Upper lobe of right lung (tissue), 1 donor: Measurements from ENCODE around the gene ADGRD1. TPM values are rescaled to one million over a fixed set of nuclear protein-coding genes. Genes with fewer than 3 reads are reported as not detected.

ENCODE experiments used
- ATAC-seq: fragments of 200-7000 bp; cut with Tn5 transposase; one replicate; pipeline ENCODE4 v1.9.1; 2020; ENCODE audit warnings: mild to moderate bottlenecking, moderate library complexity
- DNase-seq: peaks from one replicate; pipeline ENCODE4 v3.0.0-alpha.2; 2020
- H3K27ac ChIP-seq: fragments of 200-600 bp; one replicate; pipeline ENCODE4 v1.8.0; 2022
- H3K27me3 ChIP-seq: fragments of 200-600 bp; one replicate; pipeline ENCODE4 v1.8.0; 2022; ENCODE audit warnings: mild to moderate bottlenecking
- H3K36me3 ChIP-seq: fragments of 200-600 bp; one replicate; pipeline ENCODE4 v1.8.0; 2022
- H3K4me1 ChIP-seq: fragments of 200-600 bp; one replicate; pipeline ENCODE4 v1.8.0; 2022
- H3K4me3 ChIP-seq: fragments of 200-600 bp; one replicate; pipeline ENCODE4 v1.8.0; 2022; ENCODE audit warnings: mild to moderate bottlenecking
- H3K9me3 ChIP-seq: fragments of 200-600 bp; one replicate; pipeline ENCODE4 v1.8.0; 2022
- intact Hi-C: fragments of 100-400 bp; cut with DNase I; formaldehyde crosslinking; loops from one replicate; pipeline ENCODE4 v1.11.0; 2022
- total RNA-seq: library from RNA; stranded (reverse); fragmentation: NEBNext Ultra II Directional; extraction: Animal tissue kit (Norgen Biotek cat#: 25700); gene quantifications from one replicate; pipeline ENCODE4 v1.2.1, GENCODE V29; 2021
- TF ChIP-seq, protein P1 (sequence below): fragments of 200-600 bp; IDR thresholded peaks from one replicate; pipeline ENCODE4 v1.8.0; 2022; ENCODE audit warnings: antibody characterized with exemption
- donor health status: DM: no; HTN: yes; CAD: no; lungs with severe emphysema.

ADGRD1 gene
- total RNA-seq, 1 donor from 2014 or later, result 113 TPM

DNA sequence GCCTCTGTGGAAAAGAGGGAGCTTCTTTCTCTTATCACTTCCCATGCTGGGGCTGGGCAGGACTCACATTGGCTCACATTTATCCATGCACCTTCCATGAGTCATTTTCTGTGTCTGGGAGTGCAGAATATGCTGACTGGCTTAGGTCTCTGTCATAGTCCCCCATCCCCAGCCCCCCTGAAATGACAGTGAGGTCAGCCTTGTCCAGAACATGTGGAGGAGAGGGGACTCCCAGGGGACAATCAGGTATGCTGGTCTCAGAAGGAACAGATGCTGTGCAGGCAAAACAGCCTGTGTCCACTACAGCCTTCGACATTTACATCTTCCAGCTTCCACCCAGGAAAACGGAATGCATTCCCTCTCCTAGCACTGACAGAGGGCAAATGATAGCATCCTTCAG lies 35.0 kb downstream of the ADGRD1 start:
- Histone ChIP-seq H3K27ac (no peak overlapping the region), H3K9me3 (no peaks in the 10 kb centered on the region), H3K4me1 (no peaks in the 10 kb centered on the region), H3K4me3 (no peak overlapping the region), H3K27me3 (no peaks in the 10 kb centered on the region), H3K36me3 (peaks cover 11% of the 10 kb centered on the region)
- TF ChIP-seq, protein P1, sequence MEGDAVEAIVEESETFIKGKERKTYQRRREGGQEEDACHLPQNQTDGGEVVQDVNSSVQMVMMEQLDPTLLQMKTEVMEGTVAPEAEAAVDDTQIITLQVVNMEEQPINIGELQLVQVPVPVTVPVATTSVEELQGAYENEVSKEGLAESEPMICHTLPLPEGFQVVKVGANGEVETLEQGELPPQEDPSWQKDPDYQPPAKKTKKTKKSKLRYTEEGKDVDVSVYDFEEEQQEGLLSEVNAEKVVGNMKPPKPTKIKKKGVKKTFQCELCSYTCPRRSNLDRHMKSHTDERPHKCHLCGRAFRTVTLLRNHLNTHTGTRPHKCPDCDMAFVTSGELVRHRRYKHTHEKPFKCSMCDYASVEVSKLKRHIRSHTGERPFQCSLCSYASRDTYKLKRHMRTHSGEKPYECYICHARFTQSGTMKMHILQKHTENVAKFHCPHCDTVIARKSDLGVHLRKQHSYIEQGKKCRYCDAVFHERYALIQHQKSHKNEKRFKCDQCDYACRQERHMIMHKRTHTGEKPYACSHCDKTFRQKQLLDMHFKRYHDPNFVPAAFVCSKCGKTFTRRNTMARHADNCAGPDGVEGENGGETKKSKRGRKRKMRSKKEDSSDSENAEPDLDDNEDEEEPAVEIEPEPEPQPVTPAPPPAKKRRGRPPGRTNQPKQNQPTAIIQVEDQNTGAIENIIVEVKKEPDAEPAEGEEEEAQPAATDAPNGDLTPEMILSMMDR, result no peak
- intact Hi-C loops, result no loop called here
- no peak for ATAC-seq
- DNase-seq, result peak; percentile 9

DNA sequence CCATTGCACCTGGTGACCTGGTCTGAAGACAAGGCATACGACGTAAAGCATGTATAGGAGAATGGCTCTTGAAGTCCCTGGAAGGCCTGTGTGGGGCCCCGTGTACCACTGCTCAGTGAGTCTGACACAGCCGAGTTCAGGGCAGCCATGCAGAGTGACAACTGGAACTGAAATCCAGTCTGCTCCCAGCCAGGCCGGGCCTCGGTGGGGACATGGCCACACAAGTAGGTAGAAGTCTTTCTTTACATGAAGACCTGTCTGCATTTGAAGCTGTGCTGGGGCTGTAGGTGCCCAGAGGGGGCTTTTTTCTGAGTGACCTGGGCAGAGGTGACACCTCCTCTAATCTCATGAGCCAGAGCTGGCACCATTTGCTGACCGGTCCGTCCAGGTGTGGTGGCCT lies 35.7 kb downstream of the ADGRD1 start:
- H3K27ac ChIP-seq, result no peak overlapping the region
- no peaks in the 10 kb centered on the region for H3K9me3 ChIP-seq
- peaks cover 11% of the 10 kb centered on the region for H3K36me3 ChIP-seq
- H3K27me3 ChIP-seq, result no peaks in the 10 kb centered on the region
- ATAC-seq, result no peak
- DNase-seq, result peak; percentile 33
- no peaks in the 10 kb centered on the region for H3K4me1 ChIP-seq
- TF ChIP-seq, protein P1, result no peak
- no peak overlapping the region for H3K4me3 ChIP-seq
- intact Hi-C loops, result no loop called here

DNA sequence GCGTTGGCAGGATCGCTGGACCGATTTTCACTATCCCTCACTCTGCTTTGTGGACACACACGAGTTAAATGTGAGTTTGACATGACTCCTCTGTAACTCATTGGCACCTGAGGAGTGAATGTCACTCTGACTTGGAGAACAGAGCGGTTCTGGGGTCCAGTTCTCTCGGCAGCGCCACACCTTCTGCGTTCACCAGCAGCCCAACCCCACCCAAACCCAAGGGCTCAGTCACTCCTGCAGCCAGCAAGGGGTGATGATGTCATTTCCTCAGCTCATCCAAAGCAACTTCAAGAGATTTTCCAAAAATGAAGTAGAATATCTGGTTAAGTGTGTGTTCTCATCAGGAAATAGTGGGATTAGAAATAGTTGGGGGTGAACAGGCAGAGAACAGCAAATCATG lies 36.3 kb downstream of the ADGRD1 start:
- TF ChIP-seq, protein P1, result no peak
- Histone ChIP-seq H3K4me1 (peaks cover 2% of the 10 kb centered on the region), H3K27ac (no peak overlapping the region), H3K27me3 (no peaks in the 10 kb centered on the region), H3K4me3 (no peak overlapping the region), H3K9me3 (no peaks in the 10 kb centered on the region), H3K36me3 (peaks cover 11% of the 10 kb centered on the region)
- intact Hi-C loops, result no loop called here
- no peak for ATAC-seq
- peak; percentile 32 for DNase-seq

DNA sequence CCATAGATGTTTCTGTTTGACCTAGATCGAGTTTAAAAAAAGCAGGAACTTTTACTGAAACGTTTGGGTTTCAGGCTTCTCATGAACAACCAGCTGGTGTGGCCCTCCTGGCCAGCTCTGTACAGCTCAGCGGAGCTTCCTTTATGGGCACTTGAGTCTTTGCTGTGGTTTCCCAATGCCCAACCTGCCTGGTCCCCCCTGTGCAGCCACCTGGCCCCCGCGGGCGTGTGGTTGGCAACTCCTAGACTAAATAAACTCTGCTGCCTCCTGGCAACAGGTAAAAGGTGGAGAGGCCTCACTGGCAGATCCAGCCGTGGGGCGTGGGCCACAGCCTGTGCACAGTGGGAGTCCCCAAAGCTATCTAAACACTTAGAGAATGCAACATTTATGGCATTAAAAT lies 38.7 kb downstream of the ADGRD1 start:
- intact Hi-C loops, result no loop called here
- peak overlapping the region; percentile 25 for H3K4me3 ChIP-seq
- H3K9me3 ChIP-seq, result no peaks in the 10 kb centered on the region
- no peaks in the 10 kb centered on the region for H3K27me3 ChIP-seq
- H3K36me3 ChIP-seq, result peaks cover 1% of the 10 kb centered on the region
- ATAC-seq, result peak; percentile 82
- H3K4me1 ChIP-seq, result peaks cover 4% of the 10 kb centered on the region
- DNase-seq, result peak; percentile 91
- TF ChIP-seq, protein P1, result no peak
- H3K27ac ChIP-seq, result peak overlapping the region; percentile 68

DNA sequence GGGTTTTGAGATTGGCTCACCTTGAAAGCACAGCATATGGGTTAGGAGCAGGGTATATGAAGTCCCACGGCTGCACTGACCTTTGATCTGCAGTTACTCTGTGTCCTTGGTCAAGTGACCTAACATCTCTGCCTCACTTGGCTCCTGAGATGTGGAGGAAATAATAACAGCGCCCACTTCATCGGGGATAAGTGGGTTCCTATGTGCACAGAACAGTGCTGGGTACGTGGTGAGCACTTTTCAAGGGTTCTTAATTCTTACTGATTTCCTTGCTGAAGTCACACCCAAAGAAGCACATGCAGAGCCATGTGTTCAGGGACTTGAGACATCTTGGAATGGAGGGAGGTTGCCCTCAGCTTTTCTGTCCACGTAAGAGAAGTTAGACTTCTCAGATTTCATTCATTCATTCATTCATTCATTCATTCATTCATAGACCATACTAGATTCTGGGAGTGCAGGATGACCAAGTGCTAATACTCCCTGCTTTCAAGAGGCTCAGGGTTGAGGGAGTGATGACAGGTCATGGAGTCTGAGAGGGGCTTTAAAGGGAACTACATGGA lies 39.4 kb downstream of the ADGRD1 start:
- peak; percentile 66 for ATAC-seq
- Histone ChIP-seq H3K9me3 (no peaks in the 10 kb centered on the region), H3K27ac (peak overlapping the region; percentile 68), H3K4me1 (peaks cover 4% of the 10 kb centered on the region), H3K36me3 (no peaks in the 10 kb centered on the region), H3K4me3 (no peak overlapping the region), H3K27me3 (no peaks in the 10 kb centered on the region)
- no peak for DNase-seq
- intact Hi-C loops, result no loop called here
- TF ChIP-seq, protein P1, result no peak
